Peyer's patch (tissue), 4 donors: Measurements from ENCODE around the gene CRADD. TPM values are rescaled to one million over a fixed set of nuclear protein-coding genes. Genes with fewer than 3 reads are reported as not detected.
A peak's percentile ranks its signal among the peaks of the same experiment; 100 is the strongest.

Source experiments
- DNase-seq, 3 donors: peaks; one replicate each; pipeline ENCODE4 v3.0.0-alpha.2; 2017 to 2019
- H3K27ac ChIP-seq, 4 donors: fragments of 200-600 bp; sonication (generic); one replicate each; pipeline ENCODE4 v1.5.1; 2016 to 2019
- H3K27me3 ChIP-seq, 2 donors: fragments of 200-600 bp; sonication (generic); one replicate each; pipeline ENCODE4 v1.5.1; 2019
- H3K36me3 ChIP-seq, 3 donors: fragments of 200-600 bp; sonication (generic); one replicate each; pipeline ENCODE4 v1.5.1; 2016 to 2019
- H3K4me1 ChIP-seq, 4 donors: fragments of 200-600 bp; sonication (generic); one replicate each; pipeline ENCODE4 v1.5.1; 2016 to 2019
- H3K4me3 ChIP-seq, 4 donors: fragments of 200-600 bp; sonication (generic); 1 replicate in 3 of 4; 2 replicates in 1 of 4; pipeline ENCODE4 v1.5.1; 2016 to 2019; ENCODE audit warnings: mild to moderate bottlenecking in 1 of 4
- H3K9me3 ChIP-seq, 4 donors: fragments of 200-600 bp; sonication (generic); one replicate each; pipeline ENCODE4 v1.5.1; 2016 to 2019; ENCODE audit warnings: mild to moderate bottlenecking in 1 of 4
- POLR2A ChIP-seq, 2 donors: fragments of 450-650 bp; IDR thresholded peaks; one replicate each; pipeline ENCODE4 v1.5.1; 2017; ENCODE audit warnings: antibody characterized with exemption in 2 of 2, mild to moderate bottlenecking in 2 of 2, moderate library complexity in 2 of 2
- total RNA-seq, 4 donors: library from RNA; depleted of rRNA; stranded (reverse); fragments of >200 nt; gene quantifications; one replicate each; pipeline ENCODE4 v1.1.0, GENCODE V29; 2016
- TF ChIP-seq, protein P1 (sequence below), 6 experiments: fragments of 450-650 bp in 4 of 6; fragments of 200-600 bp in 2 of 6; sonication (generic) in 1 of 6; IDR thresholded peaks; one replicate each; pipeline ENCODE4 v1.5.1; 2017 to 2019; ENCODE audit warnings: antibody characterized with exemption in 6 of 6, mild to moderate bottlenecking in 3 of 6, moderate library complexity in 1 of 6

The CRADD gene
- total RNA-seq, 4 donors from 2014 or later = 66.3 to 128 (median 89.4) TPM

DNA sequence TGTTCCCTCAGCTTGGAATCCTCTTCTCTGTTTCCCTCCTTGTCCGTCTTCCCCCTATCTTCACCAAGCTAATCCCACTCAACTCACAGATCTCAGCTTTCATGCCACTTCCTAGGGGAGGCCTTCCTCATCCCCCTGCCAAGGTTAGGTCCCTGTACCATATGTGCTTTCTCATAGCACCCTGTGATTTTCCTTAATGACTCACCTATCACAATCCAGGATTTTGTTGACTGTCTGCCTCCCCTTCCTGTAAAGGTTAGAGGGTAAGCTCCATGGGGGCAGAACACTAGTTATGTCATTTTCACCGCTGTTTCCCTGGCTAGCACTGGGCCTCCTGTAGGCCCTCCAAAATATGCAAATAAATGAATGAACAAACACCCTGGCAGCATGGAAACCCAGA is 57.6 kb downstream of the CRADD start:
- Histone ChIP-seq H3K36me3 (no peaks in the 10 kb centered on the region), H3K27ac (no peak overlapping the region), H3K27me3 (no peaks in the 10 kb centered on the region), H3K4me3 (no peak overlapping the region), H3K9me3 (no peaks in the 10 kb centered on the region), H3K4me1 (no peaks in the 10 kb centered on the region)
- DNase-seq = no peak
- no peak for TF ChIP-seq POLR2A (IDR thresholded peaks at IDR 0.05)
- TF ChIP-seq, protein P1, sequence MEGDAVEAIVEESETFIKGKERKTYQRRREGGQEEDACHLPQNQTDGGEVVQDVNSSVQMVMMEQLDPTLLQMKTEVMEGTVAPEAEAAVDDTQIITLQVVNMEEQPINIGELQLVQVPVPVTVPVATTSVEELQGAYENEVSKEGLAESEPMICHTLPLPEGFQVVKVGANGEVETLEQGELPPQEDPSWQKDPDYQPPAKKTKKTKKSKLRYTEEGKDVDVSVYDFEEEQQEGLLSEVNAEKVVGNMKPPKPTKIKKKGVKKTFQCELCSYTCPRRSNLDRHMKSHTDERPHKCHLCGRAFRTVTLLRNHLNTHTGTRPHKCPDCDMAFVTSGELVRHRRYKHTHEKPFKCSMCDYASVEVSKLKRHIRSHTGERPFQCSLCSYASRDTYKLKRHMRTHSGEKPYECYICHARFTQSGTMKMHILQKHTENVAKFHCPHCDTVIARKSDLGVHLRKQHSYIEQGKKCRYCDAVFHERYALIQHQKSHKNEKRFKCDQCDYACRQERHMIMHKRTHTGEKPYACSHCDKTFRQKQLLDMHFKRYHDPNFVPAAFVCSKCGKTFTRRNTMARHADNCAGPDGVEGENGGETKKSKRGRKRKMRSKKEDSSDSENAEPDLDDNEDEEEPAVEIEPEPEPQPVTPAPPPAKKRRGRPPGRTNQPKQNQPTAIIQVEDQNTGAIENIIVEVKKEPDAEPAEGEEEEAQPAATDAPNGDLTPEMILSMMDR (IDR thresholded peaks at IDR 0.05) = no peak

DNA sequence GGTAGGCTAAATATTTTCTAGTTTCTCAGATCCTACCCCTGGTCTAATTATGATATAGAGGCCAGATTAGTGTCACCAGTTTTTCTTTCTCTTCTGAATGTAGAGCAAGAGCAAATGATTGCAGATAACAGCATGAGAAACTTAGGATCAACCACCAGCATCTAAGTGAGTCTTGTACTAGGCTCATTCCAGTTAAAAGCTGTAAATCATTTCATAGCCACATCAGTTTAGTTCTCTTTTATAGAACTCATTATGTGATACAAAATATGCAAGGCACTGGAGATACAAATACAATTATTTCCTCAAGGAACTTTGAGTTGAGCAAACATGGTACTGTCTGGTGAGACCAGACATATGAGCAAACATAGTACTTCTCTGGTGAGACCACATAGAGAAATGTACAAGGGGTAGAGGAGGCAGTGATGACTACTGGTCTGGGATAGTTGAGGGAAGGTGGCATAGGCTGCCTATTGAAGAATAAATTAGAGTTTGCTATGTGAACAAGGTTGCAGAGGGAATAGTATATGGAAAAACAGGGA is 59.5 kb downstream of the CRADD start:
- H3K4me1 ChIP-seq = peaks cover 0 to 7% (median 0%) of the 10 kb centered on the region in 4 donors
- H3K4me3 ChIP-seq = no peak overlapping the region
- H3K36me3 ChIP-seq = no peaks in the 10 kb centered on the region
- DNase-seq = no peak
- no peak for TF ChIP-seq POLR2A (IDR thresholded peaks at IDR 0.05)
- no peak overlapping the region for H3K27ac ChIP-seq
- no peaks in the 10 kb centered on the region for H3K27me3 ChIP-seq
- no peaks in the 10 kb centered on the region for H3K9me3 ChIP-seq

DNA sequence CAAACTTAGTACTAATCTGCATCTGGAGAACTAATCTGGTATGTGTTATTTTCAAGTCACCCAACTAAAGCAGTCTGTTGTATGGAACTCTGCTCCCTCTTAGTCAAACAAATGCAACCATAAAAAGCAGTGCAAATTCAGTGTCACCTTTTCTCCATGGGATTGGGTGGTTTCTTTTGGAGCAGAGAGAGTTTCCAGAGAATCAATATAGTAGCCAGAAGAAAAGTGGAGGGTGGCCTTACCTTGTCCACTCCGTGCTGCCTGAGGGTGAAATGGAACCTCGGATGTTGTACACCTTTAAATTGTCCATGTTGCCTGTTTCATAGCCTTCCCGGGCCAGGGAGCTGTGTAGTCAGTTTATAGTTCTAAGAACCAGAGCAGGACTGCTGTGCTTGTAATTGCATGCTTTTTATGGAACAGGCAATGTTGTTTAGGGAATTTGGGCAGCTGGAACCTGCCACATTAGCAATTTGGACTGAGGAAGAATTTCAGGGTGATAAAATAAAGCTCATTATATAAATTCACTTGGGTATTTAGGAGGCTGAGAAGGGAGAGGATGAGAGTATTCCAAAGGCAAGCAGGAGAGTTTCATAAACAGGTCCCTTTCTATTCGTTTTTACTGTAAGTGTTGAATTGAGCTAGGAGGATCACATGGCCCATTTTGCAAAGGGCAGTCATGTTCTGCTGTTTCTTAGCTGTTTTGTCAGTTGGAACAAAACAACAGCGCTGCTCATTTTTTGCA is 60.5 kb downstream of the CRADD start:
- Histone ChIP-seq H3K9me3 (no peaks in the 10 kb centered on the region), H3K4me1 (peaks cover 0 to 7% (median 0%) of the 10 kb centered on the region in 4 donors), H3K27ac (peak overlapping the region in 2 of 4 donors; percentile 52 to 57), H3K27me3 (no peaks in the 10 kb centered on the region), H3K36me3 (no peaks in the 10 kb centered on the region), H3K4me3 (no peak overlapping the region)
- no peak for DNase-seq
- TF ChIP-seq, protein P1 (IDR thresholded peaks at IDR 0.05) = no peak
- TF ChIP-seq POLR2A (IDR thresholded peaks at IDR 0.05) = no peak

DNA sequence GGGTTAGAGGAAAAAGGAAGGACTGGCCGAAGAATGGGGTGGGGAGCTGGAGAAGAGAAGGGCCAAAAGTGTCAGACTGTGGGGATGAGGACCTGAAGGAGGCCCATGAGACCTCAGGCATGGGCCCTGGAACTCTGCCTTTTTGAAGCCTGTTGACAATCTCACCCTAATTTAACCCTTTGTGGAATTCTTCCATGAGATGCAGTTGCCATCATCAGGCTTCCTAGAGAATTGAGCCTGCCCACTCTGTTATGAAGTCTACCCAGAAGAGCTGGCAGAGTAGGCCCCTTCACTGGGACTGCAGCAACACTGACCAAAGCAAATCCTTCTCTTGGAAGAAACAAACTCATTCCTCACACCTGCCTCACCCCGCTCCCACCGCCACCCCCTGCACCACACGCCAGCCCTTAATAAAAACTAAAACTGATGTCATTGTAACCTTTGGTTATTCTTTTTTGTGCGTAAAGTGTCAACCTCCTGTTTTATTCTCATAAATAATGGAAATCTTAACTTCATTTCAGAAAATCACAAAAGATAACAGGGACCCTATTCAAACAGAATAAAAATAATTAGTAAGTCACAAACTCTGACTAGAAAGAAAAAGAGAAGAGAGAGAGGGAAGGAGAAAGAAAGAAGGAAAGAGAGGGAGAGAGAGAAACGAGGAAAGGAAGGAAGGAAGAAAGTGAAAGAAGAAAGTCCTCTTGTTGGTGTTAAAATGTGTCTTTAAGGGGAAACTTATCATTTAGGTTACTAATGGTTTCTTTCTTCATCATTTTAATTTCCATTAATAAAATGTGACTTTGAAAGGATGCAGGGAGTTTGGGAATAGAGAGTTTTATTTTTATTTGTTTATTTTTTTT is 61.3 kb downstream of the CRADD start:
- DNase-seq = no peak
- H3K4me1 ChIP-seq = peaks cover 0 to 7% (median 0%) of the 10 kb centered on the region in 4 donors
- no peaks in the 10 kb centered on the region for H3K36me3 ChIP-seq
- no peak overlapping the region for H3K4me3 ChIP-seq
- peak overlapping the region in 2 of 4 donors; percentile 52 to 57 for H3K27ac ChIP-seq
- no peak for TF ChIP-seq POLR2A (IDR thresholded peaks at IDR 0.05)
- TF ChIP-seq, protein P1 (IDR thresholded peaks at IDR 0.05) = no peak
- no peaks in the 10 kb centered on the region for H3K27me3 ChIP-seq
- H3K9me3 ChIP-seq = no peaks in the 10 kb centered on the region

DNA sequence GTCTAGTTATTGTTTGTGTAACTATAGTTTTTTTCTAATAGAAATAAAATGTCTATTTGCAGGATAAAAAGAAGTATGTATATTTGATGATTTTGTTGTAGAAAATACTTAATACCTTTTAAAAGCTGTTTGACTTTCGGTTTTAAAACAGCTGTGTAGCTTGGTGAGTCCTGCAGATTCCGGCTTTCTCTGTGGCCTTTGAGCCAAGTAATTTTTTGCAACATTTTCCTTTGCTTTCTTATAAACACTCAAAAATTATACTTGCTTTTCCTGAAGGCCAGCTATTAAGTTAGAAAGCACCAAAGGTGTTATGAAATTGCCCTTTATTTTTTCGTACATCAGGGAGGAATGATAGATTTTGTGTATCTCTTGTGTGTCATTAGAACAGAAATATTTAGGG is 63.6 kb downstream of the CRADD start:
- TF ChIP-seq POLR2A (IDR thresholded peaks at IDR 0.05) = no peak
- TF ChIP-seq, protein P1 (IDR thresholded peaks at IDR 0.05) = no peak
- no peaks in the 10 kb centered on the region for H3K27me3 ChIP-seq
- no peak for DNase-seq
- peak overlapping the region in 1 of 4 donors; percentile 56 for H3K4me3 ChIP-seq
- peak overlapping the region in 3 of 4 donors; percentile 67 to 84 (median 81) for H3K27ac ChIP-seq
- H3K9me3 ChIP-seq = no peaks in the 10 kb centered on the region
- peaks cover 0 to 7% (median 0%) of the 10 kb centered on the region in 4 donors for H3K4me1 ChIP-seq
- no peaks in the 10 kb centered on the region for H3K36me3 ChIP-seq
